Stimulated activated CD8-positive, alpha-beta memory T cell treated with anti-CD3 and anti-CD28 coated beads, Interleukin-12 subunit alpha, Interleukin-12 subunit beta, amount 100 ng/mL, for 1 hour (primary cell): ENCODE data around the gene TMEM126B.
"Not testable (repeated sequence)": the region's sequence is repeated elsewhere in the genome, so short reads cannot be mapped to it uniquely, and the experiment has no call there.

Experiments used
- DNase-seq: peaks from one replicate; pipeline ENCODE4 v3.0.0-alpha.2; 2020; ENCODE audit warnings: low read depth

TMEM126B gene

DNA sequence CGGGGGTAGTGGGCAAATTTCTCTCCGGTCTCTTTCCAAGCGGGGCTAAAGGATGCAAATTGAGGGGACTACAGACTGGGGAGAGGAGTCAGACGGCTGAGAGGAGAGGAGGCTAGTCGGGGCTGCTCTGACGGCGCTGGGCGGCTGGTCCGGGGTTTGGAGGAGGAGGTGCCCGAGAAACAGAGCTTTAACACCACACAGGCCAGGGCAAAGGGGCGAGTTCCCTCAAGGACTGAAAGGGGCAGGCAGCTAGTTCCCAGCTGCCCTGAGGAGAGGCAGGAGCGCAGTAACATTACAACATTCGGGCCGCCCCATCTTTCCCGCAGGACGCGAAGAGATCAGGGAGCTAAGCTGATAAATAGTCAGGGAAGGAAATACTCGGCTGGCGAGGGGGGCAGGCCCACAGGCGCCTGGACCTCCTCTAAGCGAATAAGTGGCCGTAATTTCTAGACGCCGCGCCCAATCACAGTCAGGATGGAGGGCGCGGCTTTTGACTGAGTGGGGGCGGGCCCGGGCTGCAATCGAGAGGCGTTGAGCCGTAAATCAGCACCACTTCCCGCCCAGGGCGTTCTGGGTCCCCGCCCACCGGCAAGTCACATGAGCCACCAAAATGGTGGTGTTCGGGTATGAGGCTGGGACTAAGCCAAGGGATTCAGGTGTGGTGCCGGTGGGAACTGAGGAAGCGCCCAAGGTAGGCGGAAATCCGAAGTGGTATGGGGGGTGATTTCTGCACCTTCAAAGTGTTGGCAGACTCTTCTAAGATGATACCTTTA is at the start of gene TMEM126B:
Gene TMEM126B (plus strand): TSS at position 596 of the 773 bp plus-strand sequence. CDS start 15 bp downstream, at position 611.
- DNase-seq: peak; percentile 92

DNA sequence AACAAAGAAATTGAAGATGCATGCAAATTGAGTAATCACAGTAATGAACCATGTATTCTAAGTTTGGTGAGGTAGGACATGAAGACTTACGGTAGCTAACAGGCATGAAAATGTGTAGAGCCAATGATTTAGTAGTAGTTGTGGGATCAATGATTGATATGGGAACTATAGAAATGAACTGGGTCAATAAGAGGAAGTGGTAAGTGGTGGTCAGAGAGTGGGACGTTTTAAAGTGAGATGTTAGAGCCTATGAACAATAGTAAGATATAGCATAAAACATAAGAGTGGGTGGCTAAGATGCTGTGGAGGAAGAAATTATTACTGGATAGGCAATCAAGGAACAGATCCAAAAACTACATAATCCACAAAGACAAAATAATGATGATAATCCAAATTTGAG is 46.3 kb upstream of the TMEM126B start:
- no peak for DNase-seq

DNA sequence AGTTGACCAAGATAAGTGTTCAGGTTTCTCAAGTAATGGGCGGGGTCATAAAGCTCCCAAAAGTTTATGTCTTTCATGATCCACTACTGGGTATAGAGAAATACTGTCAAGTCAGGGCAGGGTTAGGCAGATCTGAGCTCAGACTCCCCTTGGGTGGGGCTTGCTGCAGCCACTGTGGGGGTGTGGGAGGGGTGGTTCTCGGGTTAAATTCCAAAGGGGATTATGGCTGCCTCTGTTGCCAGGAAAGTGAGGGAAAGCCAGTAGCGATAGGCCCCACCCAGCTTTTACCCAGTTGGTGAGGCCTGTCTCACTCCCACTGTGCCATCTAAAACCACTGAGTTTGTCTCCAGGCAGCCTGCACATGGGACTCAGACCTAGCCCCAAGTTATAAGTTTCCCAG is 39.0 kb upstream of the TMEM126B start:
- DNase-seq: no peak

DNA sequence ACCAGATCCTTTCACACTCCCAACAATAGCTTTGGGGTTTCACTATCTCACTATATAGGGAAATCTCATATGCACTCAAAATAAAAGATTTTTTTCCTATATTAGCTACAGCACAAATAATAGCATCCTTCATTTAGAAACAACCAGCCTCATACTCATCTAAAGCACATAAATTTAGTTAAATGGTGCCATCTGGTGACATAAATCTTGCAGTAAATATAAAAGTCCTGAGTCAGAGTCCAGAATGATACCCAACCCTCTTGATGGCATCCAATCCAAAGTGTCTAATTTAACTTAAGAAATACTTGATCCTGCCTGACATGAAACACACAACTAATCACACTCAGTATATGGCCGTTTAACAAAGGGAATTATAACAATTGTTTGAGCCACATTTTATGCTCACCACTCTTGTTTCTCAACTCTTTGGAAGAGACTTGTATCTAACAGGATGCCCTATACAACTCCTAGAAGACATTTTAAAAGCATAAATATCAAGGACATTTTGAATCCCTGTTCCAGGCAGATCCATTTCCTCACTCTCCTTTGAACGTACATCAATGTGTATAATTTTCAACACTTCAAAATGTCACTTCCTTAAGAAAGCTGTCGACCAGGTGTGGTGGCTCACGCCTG is 37.4 kb upstream of the TMEM126B start:
- no peak for DNase-seq

DNA sequence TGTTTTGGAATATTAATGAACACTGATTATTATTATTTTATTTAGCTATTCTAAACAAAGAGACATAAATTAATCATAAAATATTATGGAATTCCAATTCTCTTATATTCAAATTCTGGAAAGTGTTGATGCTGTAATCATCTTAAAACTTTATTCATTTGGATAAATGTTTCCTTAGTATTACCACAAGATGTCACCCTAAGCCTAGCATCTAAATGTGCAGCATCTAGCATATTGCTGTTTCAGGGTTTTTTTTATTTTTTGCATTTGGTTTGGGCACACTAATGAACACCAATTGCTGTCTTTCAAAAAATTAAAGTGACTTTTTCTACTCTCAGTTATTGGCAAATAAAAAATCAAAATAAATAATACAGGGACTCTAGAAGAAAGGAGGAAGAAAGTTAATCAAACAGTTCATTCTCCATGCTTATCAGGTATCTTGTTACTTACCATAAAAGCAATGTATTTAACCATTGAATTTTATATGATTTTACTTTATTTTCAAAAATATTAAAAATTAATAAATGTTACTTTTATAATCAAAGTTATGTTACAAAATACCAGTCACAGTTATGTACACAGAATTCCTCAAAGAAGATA is 33.0 kb upstream of the TMEM126B start:
- DNase-seq: no peak

DNA sequence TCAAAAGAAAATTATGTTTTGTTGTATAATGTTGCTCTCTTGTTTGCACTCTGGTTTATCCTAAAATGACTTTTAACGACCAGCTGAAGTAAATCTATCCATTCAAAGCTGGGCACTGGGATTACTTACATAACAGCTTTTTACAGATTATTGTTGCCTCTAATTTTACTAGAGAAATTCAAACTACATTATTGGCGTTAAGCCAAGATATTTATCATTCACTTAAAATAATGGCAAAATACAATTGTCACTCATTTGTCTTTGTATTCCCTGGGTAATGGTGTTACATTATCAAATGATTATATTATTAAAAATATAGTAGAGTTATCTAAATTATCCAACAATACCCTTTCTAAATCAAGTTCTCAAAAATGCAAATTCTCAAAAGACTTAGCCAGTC is 31.5 kb upstream of the TMEM126B start:
- DNase-seq: no peak

DNA sequence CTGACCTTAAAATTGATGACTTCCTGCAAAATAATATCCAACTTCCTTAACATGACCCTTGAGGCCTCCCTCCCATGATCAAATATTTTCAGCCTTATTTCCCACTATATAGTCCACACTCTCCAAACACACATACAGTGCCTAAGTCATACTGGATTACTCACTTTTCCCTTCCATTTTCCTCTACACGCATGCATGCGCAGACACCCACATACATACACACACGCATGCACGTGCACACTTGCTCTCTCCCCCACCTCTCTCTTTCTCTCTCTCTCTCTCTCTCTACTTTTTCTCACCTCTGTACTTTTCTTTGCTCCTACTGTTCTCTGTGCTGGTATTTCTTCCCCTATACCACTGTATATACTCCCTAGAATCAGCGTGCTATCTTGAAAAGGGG is 29.3 kb upstream of the TMEM126B start:
- DNase-seq: no peak

DNA sequence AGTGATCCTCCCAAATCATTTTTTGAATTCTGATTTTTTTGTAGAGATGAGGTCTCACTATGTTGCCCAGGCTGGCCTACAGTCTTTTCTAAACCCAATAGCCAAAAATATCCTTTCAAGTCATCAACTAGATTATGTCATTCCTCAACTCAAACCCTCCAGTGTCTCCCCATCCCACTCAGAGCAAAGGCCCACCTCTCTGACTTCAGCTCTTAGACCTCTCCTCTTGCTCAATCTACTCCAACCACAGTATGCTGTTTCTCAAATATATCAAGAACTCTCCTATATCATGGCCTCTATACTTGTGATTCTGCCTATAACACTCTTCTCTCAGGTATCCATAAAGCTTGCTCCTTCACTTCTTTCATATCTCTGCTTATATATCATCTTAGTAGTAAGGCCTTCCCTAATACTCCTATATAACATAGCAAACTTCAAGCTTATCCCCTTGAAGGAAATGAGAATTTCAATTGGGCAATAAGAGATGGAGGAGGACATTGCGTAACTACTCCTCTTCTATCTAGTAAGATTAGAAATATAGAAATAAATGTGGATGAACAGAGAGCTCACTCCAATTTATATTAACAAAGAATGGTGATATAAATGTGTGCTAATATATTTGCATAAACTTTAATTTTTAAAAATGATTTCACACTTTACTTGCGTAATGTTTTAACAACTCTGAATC is 25.7 kb upstream of the TMEM126B start:
- no peak for DNase-seq

DNA sequence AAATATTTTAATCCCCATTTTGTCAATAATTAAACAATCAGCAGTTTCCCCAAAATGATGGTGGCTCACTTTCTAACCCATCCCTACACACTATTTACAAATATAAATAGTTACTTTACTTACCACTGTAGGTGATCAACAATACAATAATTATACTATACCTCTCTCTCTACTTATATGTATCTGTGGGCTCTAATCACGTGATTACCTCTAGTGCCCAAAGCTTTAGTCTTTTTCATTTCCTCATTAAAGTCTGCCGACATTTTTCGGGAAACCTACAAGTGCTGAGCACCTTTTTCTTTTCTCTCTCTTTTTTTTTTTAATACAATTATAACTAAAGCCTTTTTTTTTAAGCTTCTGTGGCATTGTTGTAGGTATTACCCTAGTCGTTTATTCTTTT is 25.2 kb upstream of the TMEM126B start:
- DNase-seq: no peak

DNA sequence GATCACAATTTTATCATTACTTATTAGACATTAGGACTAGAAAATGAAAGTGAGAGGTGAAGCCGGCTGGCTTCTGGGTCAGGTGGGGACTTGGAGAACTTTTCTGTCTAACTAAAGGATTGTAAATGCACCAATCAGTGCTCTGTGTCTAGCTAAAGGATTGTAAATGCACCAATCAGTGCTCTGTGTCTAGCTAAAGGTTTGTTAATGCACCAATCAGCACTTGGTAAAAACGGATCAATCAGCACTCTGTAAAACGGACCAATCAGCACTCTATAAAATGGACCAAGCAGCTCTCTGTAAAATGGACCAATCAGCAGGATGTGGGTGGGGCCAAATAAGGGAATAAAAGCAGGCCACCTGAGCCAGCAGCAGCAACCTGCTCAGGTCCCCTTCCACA is 22.2 kb upstream of the TMEM126B start:
- not testable (repeated sequence) for DNase-seq

DNA sequence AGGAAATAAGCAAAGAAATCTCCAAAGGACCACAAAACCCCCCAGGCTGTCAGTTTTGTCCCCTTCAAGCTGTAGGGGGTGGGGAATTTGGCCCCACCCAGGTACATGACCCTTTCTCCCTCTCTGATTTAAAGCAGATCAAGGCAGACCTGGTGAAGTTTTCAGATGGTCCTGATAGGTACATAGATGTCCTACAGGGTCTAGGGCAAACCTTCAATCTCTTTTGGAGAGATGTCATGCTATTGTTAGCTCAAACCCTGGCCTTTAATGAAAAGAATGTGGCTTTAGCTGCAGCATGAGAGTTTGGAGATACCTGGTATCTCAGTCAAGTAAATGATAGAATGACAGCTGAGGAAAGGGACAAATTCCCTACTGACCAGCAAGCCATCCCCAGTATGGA is 19.8 kb upstream of the TMEM126B start:
- DNase-seq: not testable (repeated sequence)

DNA sequence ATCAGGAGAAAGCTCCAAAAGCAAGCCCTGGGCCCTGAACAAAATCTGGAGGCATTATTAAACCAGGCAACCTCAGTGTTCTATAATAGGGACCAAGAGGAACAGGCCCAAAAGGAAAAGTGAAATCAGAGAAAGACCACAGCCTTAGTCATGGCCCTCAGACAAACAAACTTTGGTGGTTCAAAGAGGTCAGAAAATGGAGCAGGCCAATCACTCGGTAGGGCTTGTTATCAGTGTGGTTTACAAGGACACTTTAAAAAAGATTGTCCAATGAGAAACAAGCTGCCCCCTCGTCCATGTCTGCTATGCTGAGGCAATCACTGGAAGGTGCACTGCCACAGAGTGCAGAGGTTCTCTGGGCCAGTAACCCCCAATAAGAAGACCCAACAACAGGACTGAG is 19.1 kb upstream of the TMEM126B start:
- not testable (repeated sequence) for DNase-seq

DNA sequence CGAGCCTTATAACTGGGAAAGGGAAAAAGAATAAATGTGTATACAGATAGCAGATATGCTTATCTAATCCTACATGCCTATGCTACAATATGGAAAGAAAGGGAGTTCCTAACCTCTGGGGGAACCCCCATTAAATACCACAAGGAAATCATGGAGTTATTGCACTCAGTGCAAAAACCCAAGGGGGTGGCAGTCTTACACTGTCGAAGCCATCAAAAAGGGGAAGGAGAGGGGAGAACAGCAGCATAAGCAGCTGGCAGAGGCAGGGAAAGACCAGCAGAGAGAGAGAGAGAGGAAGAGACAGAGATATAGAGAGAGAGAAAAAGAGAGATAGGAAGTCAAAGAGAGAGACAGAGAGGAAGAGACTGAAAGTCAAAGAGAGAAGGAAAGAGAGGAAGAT is 16.8 kb upstream of the TMEM126B start:
- not testable (repeated sequence) for DNase-seq

DNA sequence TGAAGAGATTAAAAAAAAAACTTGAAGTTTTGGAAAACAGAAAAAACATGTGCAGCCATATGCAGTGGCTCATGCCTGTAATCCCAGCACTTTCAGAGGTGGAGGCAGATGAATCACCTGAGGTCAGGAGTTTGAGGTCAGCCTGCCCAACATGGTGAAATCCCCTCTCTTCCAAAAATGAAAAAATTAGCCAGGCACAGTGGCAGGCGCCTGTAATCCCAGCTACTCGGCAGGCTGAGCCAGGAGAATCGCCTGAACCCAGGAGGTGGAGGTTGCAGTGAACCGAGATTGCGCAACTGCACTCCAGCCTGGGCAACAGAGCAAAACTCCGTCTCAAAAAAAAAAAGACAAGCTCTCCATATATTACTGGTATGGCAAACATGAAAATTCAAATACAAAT is 8.9 kb upstream of the TMEM126B start:
- DNase-seq: no peak

DNA sequence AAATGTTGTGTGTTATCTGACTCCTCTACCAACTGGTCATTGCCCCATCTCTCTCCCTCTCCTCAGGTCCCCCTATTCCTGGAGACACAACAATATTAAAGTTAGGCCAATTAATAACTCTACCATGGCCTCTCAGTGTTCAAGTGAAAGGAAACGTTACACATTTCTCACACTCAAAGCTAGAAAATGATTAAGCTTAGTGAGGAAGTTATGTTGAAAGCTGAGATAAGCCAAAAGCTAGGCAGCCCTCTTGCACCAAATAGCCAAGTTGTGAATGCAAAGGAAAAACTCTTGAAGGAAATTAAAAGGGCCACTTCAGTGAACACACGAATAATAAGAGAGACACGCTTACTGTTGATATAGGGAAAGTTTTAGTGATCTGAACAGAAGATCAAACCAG is 8.1 kb upstream of the TMEM126B start:
- DNase-seq: no peak

DNA sequence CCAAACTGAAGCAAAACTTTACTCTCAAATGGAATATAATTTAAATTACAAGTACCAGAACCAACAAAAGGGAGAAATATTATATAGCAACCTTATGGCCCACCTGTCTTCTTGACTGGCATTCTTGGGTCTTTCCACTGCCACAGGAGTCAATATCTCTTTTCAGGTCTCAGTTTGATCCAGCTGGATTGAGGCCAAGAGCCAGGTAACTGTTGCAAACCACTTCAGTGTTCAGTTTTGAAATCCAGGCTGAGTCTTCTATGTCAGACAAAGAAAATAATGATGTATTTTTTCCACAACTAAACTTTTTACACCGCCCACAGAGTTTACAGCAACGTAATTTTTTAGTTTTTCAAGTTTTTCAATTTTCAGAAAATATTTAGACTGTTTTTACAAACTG is 1.9 kb upstream of the TMEM126B start:
- no peak for DNase-seq

DNA sequence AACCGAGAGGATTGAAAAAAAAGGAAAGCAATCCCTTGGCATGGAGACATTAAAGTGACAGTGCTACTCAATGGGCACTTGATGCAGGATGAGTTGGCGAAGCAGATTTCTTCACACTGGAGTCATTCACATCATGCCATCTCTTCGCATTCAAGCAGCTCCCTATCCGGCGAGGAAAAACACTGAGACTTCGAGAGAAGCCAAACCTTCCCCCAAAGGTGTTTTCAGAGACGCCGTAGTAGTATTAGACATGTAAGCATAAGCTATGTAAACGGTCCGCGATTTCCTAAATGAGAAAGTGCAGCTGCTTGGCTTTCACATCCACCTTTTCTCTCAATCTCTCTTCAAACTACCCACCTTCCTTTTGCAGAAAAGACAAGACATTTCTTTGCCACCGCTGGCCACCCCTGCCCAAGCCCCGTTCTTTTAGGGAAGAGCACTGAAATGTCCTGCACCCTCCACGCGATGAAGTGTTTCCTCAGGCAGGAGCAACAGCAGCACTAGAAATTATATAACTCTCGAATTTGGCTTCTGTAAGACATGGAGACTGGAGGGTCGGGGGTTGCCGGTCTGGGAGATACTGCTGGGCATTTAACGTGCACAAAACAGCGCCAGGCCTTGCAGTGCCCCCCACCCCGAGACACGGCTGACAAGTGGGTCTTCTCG is 928 bp upstream of the TMEM126B start, which contains the start of gene DLG2:
Gene DLG2 (minus strand): TSS at position 13 of the 666 bp plus-strand sequence.
- no peak for DNase-seq

DNA sequence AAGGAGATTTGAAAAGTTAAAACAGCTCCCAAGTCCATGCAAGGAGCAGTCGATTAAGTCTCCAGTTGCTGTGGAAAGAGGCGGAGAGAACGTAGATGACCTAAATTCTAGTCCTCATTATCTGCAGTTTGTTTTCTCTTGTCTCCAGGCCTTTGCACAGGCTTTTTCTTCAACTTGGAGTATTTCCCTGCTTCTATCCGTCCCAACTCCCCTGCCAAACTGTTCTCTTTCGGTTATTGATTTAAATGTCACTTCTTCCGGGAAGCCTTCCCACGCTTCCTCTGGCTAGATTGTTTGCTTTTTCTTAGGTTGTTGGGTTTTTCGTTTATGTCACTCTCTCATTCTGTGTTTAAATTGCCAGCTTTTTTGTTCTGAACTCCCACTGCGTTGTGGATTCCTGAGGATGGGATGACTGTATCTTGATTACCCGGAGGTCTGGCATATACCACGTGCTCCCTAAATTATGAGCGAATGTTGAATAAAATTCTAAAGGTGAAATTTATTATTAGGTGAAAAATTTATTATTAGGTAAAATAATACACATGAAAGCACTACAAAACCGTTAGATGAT is 463 bp downstream of the TMEM126B start:
- no peak for DNase-seq

DNA sequence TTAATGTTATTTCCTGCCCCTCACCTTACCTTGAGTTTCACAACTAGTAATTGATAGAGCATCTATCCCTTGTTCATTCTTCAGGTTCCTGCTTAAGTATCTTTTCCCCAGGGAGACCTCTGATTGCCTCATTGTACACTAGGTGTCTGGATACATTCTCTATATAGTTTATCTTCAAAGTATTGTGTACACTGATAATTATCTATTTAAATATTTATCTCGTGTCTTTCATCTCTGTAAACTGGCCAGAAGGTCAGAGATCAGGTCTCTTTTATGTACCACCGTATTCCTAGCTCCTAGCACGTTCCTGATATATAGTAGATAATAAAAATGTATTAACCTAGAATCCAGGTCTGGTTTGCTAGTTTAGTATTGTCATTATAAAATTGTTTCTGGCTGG is 6.4 kb downstream of the TMEM126B start:
- no peak for DNase-seq

DNA sequence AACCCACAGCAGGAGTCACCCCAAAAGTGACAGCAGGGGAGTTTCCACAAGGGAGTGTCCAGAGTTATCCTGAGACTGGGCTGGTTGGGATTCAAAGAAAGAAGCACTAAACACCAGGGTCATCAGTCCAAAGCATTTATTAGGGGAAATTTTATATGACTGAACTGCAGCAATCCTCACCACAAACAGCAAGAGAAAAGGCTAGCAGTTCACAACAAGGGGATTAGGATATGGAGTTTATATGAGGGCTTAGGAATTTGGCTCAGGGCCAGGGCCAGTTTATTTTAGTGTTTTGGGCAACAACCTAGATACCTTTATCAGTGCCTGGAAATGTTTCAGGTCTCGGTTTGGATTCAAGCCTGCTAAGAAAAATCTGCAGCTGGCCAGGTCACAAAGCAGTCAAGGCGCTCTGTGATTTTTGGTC is 14.8 kb downstream of the TMEM126B start:
- no peak for DNase-seq

DNA sequence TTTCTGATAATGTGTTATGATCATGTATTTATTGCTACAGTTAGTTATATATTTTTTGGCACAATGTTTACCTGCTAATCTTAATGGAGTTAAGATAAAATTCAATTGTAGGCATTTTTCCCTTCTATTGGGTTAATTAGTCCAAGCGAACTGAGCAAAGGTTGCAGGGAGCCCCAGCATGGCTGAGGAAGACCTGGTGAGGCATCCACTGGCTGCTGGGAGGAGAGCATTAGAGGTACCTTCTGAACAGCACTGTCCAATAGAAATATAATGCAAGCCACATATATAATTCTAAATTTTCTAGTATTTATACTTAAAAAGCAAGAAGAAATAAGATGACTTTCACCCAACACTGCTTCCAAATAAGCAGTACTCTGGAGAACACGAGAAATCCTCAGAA is 18.7 kb downstream of the TMEM126B start:
- no peak for DNase-seq
